Type B pancreatic cell (in vitro differentiated cells): ENCODE results near the gene MED26. TPM values are rescaled to one million over a fixed set of nuclear protein-coding genes. Genes with fewer than 3 reads are reported as not detected.
A peak's percentile ranks its signal among the peaks of the same experiment; 100 is the strongest.
"Not testable (repeated sequence)": the region's sequence is repeated elsewhere in the genome, so short reads cannot be mapped to it uniquely, and the experiment has no call there.

Source experiments
- DNase-seq: peaks from one replicate; pipeline ENCODE4 v3.0.0; 2021; ENCODE audit warnings: mixed read lengths; ENCODE audit not compliant: unreplicated experiment; ENCODE audit errors: extremely low spot score
- H3K27ac Mint-ChIP-seq: 2 replicates; pipeline ENCODE4 v1.8.0; 2021; ENCODE audit warnings: mild to moderate bottlenecking, mixed read lengths
- H3K27me3 Mint-ChIP-seq: 2 replicates; pipeline ENCODE4 v1.8.0; 2021; ENCODE audit warnings: mixed read lengths
- H3K36me3 Mint-ChIP-seq: 2 replicates; pipeline ENCODE4 v1.8.0; 2021; ENCODE audit warnings: mixed read lengths
- H3K4me1 Mint-ChIP-seq: one replicate; pipeline ENCODE4 v1.8.0; 2021; ENCODE audit warnings: mixed read lengths; ENCODE audit not compliant: unreplicated experiment
- H3K4me3 Mint-ChIP-seq: 2 replicates; pipeline ENCODE4 v1.8.0; 2021; ENCODE audit warnings: mild to moderate bottlenecking, mixed read lengths
- H3K9me3 Mint-ChIP-seq: 2 replicates; pipeline ENCODE4 v1.8.0; 2021; ENCODE audit warnings: mixed read lengths
- CTCF ChIP-seq: fragments of 200-600 bp; sonication (generic); conservative IDR thresholded peaks from 2 replicates; pipeline ENCODE4 v1.5.0; 2021; ENCODE audit warnings: antibody characterized with exemption, mild to moderate bottlenecking
- total RNA-seq: library from RNA; stranded (reverse); gene quantifications from 2 replicates; pipeline ENCODE4 v1.2.1, GENCODE V29; 2021; ENCODE audit warnings: low replicate concordance

Gene MED26
- total RNA-seq, 1 donor from 2014 or later, result 12.5 TPM

GRCh38 chr19:16561382-16561781 is 66.6 kb downstream of the MED26 start:
- Mint-ChIP-seq H3K4me3 (no peak overlapping the region), H3K27ac (no peak overlapping the region)
- no peak for DNase-seq

GRCh38 chr19:16559780-16560276 is 68.2 kb downstream of the MED26 start:
- Mint-ChIP-seq H3K4me3 (no peak overlapping the region), H3K27ac (no peak overlapping the region), H3K4me1 (peaks cover 2% of the 10 kb centered on the region), H3K9me3 (no peaks in the 10 kb centered on the region), H3K36me3 (peaks cover 14% of the 10 kb centered on the region), H3K27me3 (no peaks in the 10 kb centered on the region)
- no peak for DNase-seq
- TF ChIP-seq CTCF, result no peak

More at GRCh38 chr19:16561382-16561781, 66.6 kb downstream of the MED26 start:
- Mint-ChIP-seq H3K4me1 (peaks cover 4% of the 10 kb centered on the region), H3K27me3 (no peaks in the 10 kb centered on the region), H3K36me3 (peaks cover 20% of the 10 kb centered on the region), H3K9me3 (no peaks in the 10 kb centered on the region)
- no peak for TF ChIP-seq CTCF

- no peak for DNase-seq
- H3K36me3 Mint-ChIP-seq, result no peaks in the 10 kb centered on the region
- H3K9me3 Mint-ChIP-seq, result no peaks in the 10 kb centered on the region
- no peaks in the 10 kb centered on the region for H3K27me3 Mint-ChIP-seq
- H3K4me1 Mint-ChIP-seq, result no peaks in the 10 kb centered on the region
- no peak overlapping the region for H3K4me3 Mint-ChIP-seq
- H3K27ac Mint-ChIP-seq, result no peak overlapping the region
- TF ChIP-seq CTCF, result no peak
Observed at GRCh38 chr19:16554776-16555175, 73.2 kb downstream of the MED26 start.

GRCh38 chr19:16551902-16552301 is 76.1 kb downstream of the MED26 start:
- H3K9me3 Mint-ChIP-seq, H3K36me3 Mint-ChIP-seq, H3K4me3 Mint-ChIP-seq, H3K27ac Mint-ChIP-seq, H3K4me1 Mint-ChIP-seq, H3K27me3 Mint-ChIP-seq, DNase-seq: not testable (repeated sequence)

- Mint-ChIP-seq H3K4me3 (no peak overlapping the region), H3K27ac (no peak overlapping the region), H3K36me3 (peaks cover 3% of the 10 kb centered on the region), H3K9me3 (no peaks in the 10 kb centered on the region), H3K4me1 (peaks cover 6% of the 10 kb centered on the region), H3K27me3 (no peaks in the 10 kb centered on the region)
- TF ChIP-seq CTCF, result no peak
- DNase-seq, result no peak
Observed at GRCh38 chr19:16548956-16549355, 79.0 kb downstream of the MED26 start.

GRCh38 chr19:16544473-16545231 is 83.4 kb downstream of the MED26 start:
- Mint-ChIP-seq H3K36me3 (peaks cover 14% of the 10 kb centered on the region), H3K27me3 (no peaks in the 10 kb centered on the region), H3K4me3 (peak overlapping the region; percentile 76), H3K9me3 (no peaks in the 10 kb centered on the region), H3K27ac (no peak overlapping the region), H3K4me1 (peaks cover 20% of the 10 kb centered on the region)
- DNase-seq, result no peak
- no peak for TF ChIP-seq CTCF

GRCh38 chr19:16543734-16544133 is 84.3 kb downstream of the MED26 start:
- peaks cover 20% of the 10 kb centered on the region for H3K4me1 Mint-ChIP-seq
- H3K9me3 Mint-ChIP-seq, H3K27me3 Mint-ChIP-seq, DNase-seq: not testable (repeated sequence)
- H3K27ac Mint-ChIP-seq, result peak overlapping the region; percentile 84
- peak overlapping the region; percentile 92 for H3K4me3 Mint-ChIP-seq
- peaks cover 15% of the 10 kb centered on the region for H3K36me3 Mint-ChIP-seq
